SK-N-MC (cell line): ENCODE results near the gene SYT2.

ENCODE experiments used
- EZH2 ChIP-seq: fragments of 200-600 bp; sonication (generic); IDR thresholded peaks from one replicate; pipeline ENCODE4 v1.6.1; 2017; ENCODE audit warnings: antibody characterized with exemption
- POLR2AphosphoS5 ChIP-seq: IDR thresholded peaks from 2 replicates; pipeline ENCODE4 v1.6.1; 2012; ENCODE audit warnings: mild to moderate bottlenecking, low read depth, low read length, borderline replicate concordance

GRCh38 chr1:202682477-202682876, 27.8 kb downstream of the SYT2 start:
- TF ChIP-seq EZH2 (no peak), POLR2AphosphoS5 (no peak)
